Esophagus squamous epithelium (tissue), 4 donors: ENCODE measurements around the gene INVS.

Source experiments
- CTCF ChIP-seq, 6 experiments: fragments of 450-650 bp in 4 of 6; fragments of 200-600 bp in 2 of 6; sonication (generic) in 2 of 6; IDR thresholded peaks; one replicate each; pipeline ENCODE4 v1.5.1; 2016 to 2019; ENCODE audit warnings: antibody characterized with exemption in 6 of 6, mild to moderate bottlenecking in 4 of 6, moderate library complexity in 4 of 6
- POLR2A ChIP-seq, 4 donors: fragments of 450-650 bp; IDR thresholded peaks; one replicate each; pipeline ENCODE4 v1.6.1; 2017; ENCODE audit warnings: antibody characterized with exemption in 4 of 4, mild to moderate bottlenecking in 4 of 4, moderate library complexity in 3 of 4

- TF ChIP-seq CTCF (IDR thresholded peaks at IDR 0.05) = no peak
- no peak for TF ChIP-seq POLR2A (IDR thresholded peaks at IDR 0.05)
Measured at GRCh38 chr9:100074989-100075388, 24.1 kb upstream of the INVS start.
